Right ventricle myocardium superior (tissue), 1 donor: Measurements from ENCODE around the gene ABCD1. TPM values are rescaled to one million over a fixed set of nuclear protein-coding genes. Genes with fewer than 3 reads are reported as not detected.
"Not testable (repeated sequence)": the region's sequence is repeated elsewhere in the genome, so short reads cannot be mapped to it uniquely, and the experiment has no call there.

Experiments used
- ATAC-seq: fragments of 200-7000 bp; cut with Tn5 transposase; one replicate; pipeline ENCODE4 v1.9.1; 2020; ENCODE audit warnings: mild to moderate bottlenecking; ENCODE audit not compliant: poor library complexity
- DNase-seq: peaks from one replicate; pipeline ENCODE4 v3.0.0-alpha.2; 2020
- intact Hi-C: fragments of 100-400 bp; cut with DNase I; formaldehyde crosslinking; loops from one replicate; pipeline ENCODE4 v1.11.2; 2022
- total RNA-seq: library from RNA; stranded (reverse); fragmentation: NEBNext Ultra II Directional; extraction: Animal tissue kit (Norgen Biotek cat#: 25700); gene quantifications from one replicate; pipeline ENCODE4 v1.2.1, GENCODE V29; 2021
- donor health status: DM: no; HTN: yes; CAD: no; lungs with severe emphysema.

Gene ABCD1
- total RNA-seq, 1 donor from 2014 or later: 14.7 TPM

GRCh38 chrX:153704631-153705402, 19.8 kb upstream of the ABCD1 start:
- DNase-seq, intact Hi-C loops, ATAC-seq: not testable (repeated sequence)

GRCh38 chrX:153705403-153706060, 19.1 kb upstream of the ABCD1 start:
- DNase-seq, intact Hi-C loops: not testable (repeated sequence)
- ATAC-seq: peak; percentile 49

GRCh38 chrX:153706799-153707198, 17.9 kb upstream of the ABCD1 start:
- DNase-seq: no peak
- peak; percentile 21 for ATAC-seq

GRCh38 chrX:153707406-153707805, 17.2 kb upstream of the ABCD1 start:
- no peak for DNase-seq

More at GRCh38 chrX:153706799-153707198, 17.9 kb upstream of the ABCD1 start:
- intact Hi-C loops: no loop called here

GRCh38 chrX:153708415-153708814, 16.2 kb upstream of the ABCD1 start:
- intact Hi-C loops: no loop called here
- ATAC-seq (peak; percentile 78), DNase-seq (peak; percentile 73)

More at GRCh38 chrX:153707406-153707805, 17.2 kb upstream of the ABCD1 start:
- intact Hi-C loops: no loop called here
- no peak for ATAC-seq

- DNase-seq (no peak), ATAC-seq (no peak)
- intact Hi-C loops: no loop called here
Observed at GRCh38 chrX:153709726-153710674, 14.7 kb upstream of the ABCD1 start.

GRCh38 chrX:153714256-153714655, 10.4 kb upstream of the ABCD1 start:
- DNase-seq: no peak
- intact Hi-C loops: no loop called here
- no peak for ATAC-seq

GRCh38 chrX:153717445-153717844, 7.2 kb upstream of the ABCD1 start:
- ATAC-seq (no peak), DNase-seq (no peak)
- intact Hi-C loops: no loop called here

GRCh38 chrX:153719238-153719637, 5.4 kb upstream of the ABCD1 start:
- no peak for DNase-seq
- ATAC-seq: no peak
- intact Hi-C loops: no loop called here

GRCh38 chrX:153719701-153720100, 5.0 kb upstream of the ABCD1 start:
- no peak for DNase-seq
- intact Hi-C loops: no loop called here

GRCh38 chrX:153722704-153723350, 1.8 kb upstream of the ABCD1 start:
- intact Hi-C loops: no loop called here
- ATAC-seq (no peak), DNase-seq (no peak)

More at GRCh38 chrX:153719701-153720100, 5.0 kb upstream of the ABCD1 start:
- no peak for ATAC-seq

- ATAC-seq (peak; percentile 1), DNase-seq (no peak)
- intact Hi-C loops: no loop called here
Observed at GRCh38 chrX:153723351-153724251, 1.1 kb upstream of the ABCD1 start.

- intact Hi-C loops: no loop called here
Observed at GRCh38 chrX:153725039-153725831, 579 bp downstream of the ABCD1 start.

GRCh38 chrX:153725832-153726285, 1.2 kb downstream of the ABCD1 start:
- no peak for ATAC-seq
- intact Hi-C loops: no loop called here
- DNase-seq: no peak

More at GRCh38 chrX:153725039-153725831, 579 bp downstream of the ABCD1 start:
- DNase-seq: no peak
- no peak for ATAC-seq

GRCh38 chrX:153726286-153727122, 1.8 kb downstream of the ABCD1 start:
- DNase-seq (peak; percentile 79), ATAC-seq (peak; percentile 26)
- intact Hi-C loops: no loop called here
